Liver (tissue), 9 donors: Measurements from ENCODE around the gene GRIFIN. TPM values are rescaled to one million over a fixed set of nuclear protein-coding genes. Genes with fewer than 3 reads are reported as not detected.

ENCODE experiments used
- DNase-seq: peaks from one replicate; pipeline ENCODE4 v3.0.0-alpha.2; 2017; ENCODE audit warnings: low spot score
- H3K27ac ChIP-seq, 2 donors: one replicate each; pipeline ENCODE4 v1.7.0; 2013; ENCODE audit warnings: inconsistent platforms in 2 of 2, low read length in 2 of 2, control low read depth in 1 of 2, low read depth in 1 of 2, mild to moderate bottlenecking in 1 of 2
- H3K27me3 ChIP-seq, 4 donors: one replicate each; pipeline versions ENCODE4 v1.6.1 to v1.7.0; 2013; ENCODE audit warnings: low read length in 3 of 4, inconsistent platforms in 1 of 4, mild to moderate bottlenecking in 1 of 4, moderate library complexity in 1 of 4; ENCODE audit not compliant: control insufficient read depth in 4 of 4, insufficient read depth in 4 of 4
- H3K36me3 ChIP-seq, 4 donors: one replicate each; pipeline versions ENCODE4 v1.6.1 to v1.7.0; 2013; ENCODE audit warnings: low read length in 3 of 4, mild to moderate bottlenecking in 3 of 4, low read depth in 1 of 4, moderate library complexity in 1 of 4; ENCODE audit not compliant: control insufficient read depth in 4 of 4, insufficient read depth in 3 of 4
- H3K4me1 ChIP-seq, 4 donors: one replicate each; pipeline versions ENCODE4 v1.6.1 to v1.7.0; 2013; ENCODE audit warnings: low read length in 3 of 4, mild to moderate bottlenecking in 3 of 4, moderate library complexity in 1 of 4; ENCODE audit not compliant: control insufficient read depth in 4 of 4, insufficient read depth in 4 of 4
- H3K4me3 ChIP-seq, 3 donors: one replicate each; pipeline versions ENCODE4 v1.6.1 to v1.7.0; 2013; ENCODE audit warnings: low read length in 3 of 3, control low read depth in 1 of 3, low read depth in 1 of 3, mild to moderate bottlenecking in 1 of 3
- H3K9ac ChIP-seq, 2 donors: one replicate each; pipeline ENCODE4 v1.7.0; 2013; ENCODE audit warnings: low read length in 2 of 2, mild to moderate bottlenecking in 2 of 2, moderate library complexity in 2 of 2, control low read depth in 1 of 2, low read depth in 1 of 2
- H3K9me3 ChIP-seq, 4 donors: one replicate each; pipeline versions ENCODE4 v1.6.1 to v1.7.0; 2013; ENCODE audit warnings: low read length in 3 of 4; ENCODE audit not compliant: control insufficient read depth in 4 of 4
- ATF3 ChIP-seq: IDR thresholded peaks from 2 replicates; pipeline ENCODE4 v1.6.1; 2016; ENCODE audit warnings: antibody characterized with exemption
- CTCF ChIP-seq: fragments of 150-350 bp; IDR thresholded peaks from 2 replicates; pipeline ENCODE4 v1.5.1; 2017; ENCODE audit warnings: improper control_type of control experiment, low read depth, low read length; ENCODE audit not compliant: missing input control
- EGR1 ChIP-seq, 2 donors: IDR thresholded peaks; 2 replicates each; pipeline ENCODE4 v1.6.1; 2016 to 2018; ENCODE audit warnings: antibody characterized with exemption in 2 of 2, low read depth in 2 of 2
- FOXA1 ChIP-seq: IDR thresholded peaks from 2 replicates; pipeline ENCODE4 v1.6.1; 2016; ENCODE audit warnings: antibody characterized with exemption
- FOXA2 ChIP-seq: IDR thresholded peaks from 2 replicates; pipeline ENCODE4 v1.6.1; 2016; ENCODE audit warnings: antibody characterized with exemption
- GABPA ChIP-seq, 2 donors: IDR thresholded peaks in 1 of 2; conservative IDR thresholded peaks in 1 of 2; 2 replicates each; pipeline ENCODE4 v1.6.1; 2016; ENCODE audit warnings: antibody characterized with exemption in 2 of 2, mild to moderate bottlenecking in 1 of 2, moderate library complexity in 1 of 2
- HNF4A ChIP-seq, 2 donors: conservative IDR thresholded peaks; 2 replicates each; pipeline ENCODE4 v1.6.1; 2016; ENCODE audit warnings: antibody characterized with exemption in 2 of 2, mild to moderate bottlenecking in 2 of 2
- HNF4G ChIP-seq: IDR thresholded peaks from 2 replicates; pipeline ENCODE4 v1.6.1; 2016; ENCODE audit warnings: antibody characterized with exemption
- JUND ChIP-seq, 2 donors: IDR thresholded peaks; 2 replicates each; pipeline ENCODE4 v1.6.1; 2016; ENCODE audit warnings: antibody characterized with exemption in 2 of 2
- MAX ChIP-seq: IDR thresholded peaks from 2 replicates; pipeline ENCODE4 v1.6.1; 2016; ENCODE audit warnings: antibody characterized with exemption
- NR2F2 ChIP-seq: IDR thresholded peaks from 2 replicates; pipeline ENCODE4 v1.6.1; 2016; ENCODE audit warnings: antibody characterized with exemption
- RAD21 ChIP-seq, 2 donors: IDR thresholded peaks; 2 replicates each; pipeline ENCODE4 v1.6.1; 2016; ENCODE audit warnings: antibody characterized with exemption in 2 of 2, mild to moderate bottlenecking in 2 of 2
- REST ChIP-seq: IDR thresholded peaks from 2 replicates; pipeline ENCODE4 v1.6.1; 2016; ENCODE audit warnings: antibody characterized with exemption, mild to moderate bottlenecking
- RXRA ChIP-seq, 2 donors: IDR thresholded peaks; 2 replicates each; pipeline ENCODE4 v1.6.1; 2017 to 2018; ENCODE audit warnings: antibody characterized with exemption in 2 of 2, mild to moderate bottlenecking in 1 of 2
- SP1 ChIP-seq: IDR thresholded peaks from 2 replicates; pipeline ENCODE4 v1.6.1; 2018; ENCODE audit warnings: antibody characterized with exemption, mild to moderate bottlenecking
- TAF1 ChIP-seq: conservative IDR thresholded peaks from 2 replicates; pipeline ENCODE4 v1.6.1; 2016; ENCODE audit warnings: antibody characterized with exemption, mild to moderate bottlenecking
- YY1 ChIP-seq: IDR thresholded peaks from 2 replicates; pipeline ENCODE4 v1.6.1; 2016; ENCODE audit warnings: antibody characterized with exemption, mild to moderate bottlenecking
- ZBTB33 ChIP-seq: IDR thresholded peaks from 2 replicates; pipeline ENCODE4 v1.6.1; 2016; ENCODE audit warnings: antibody characterized with exemption
- WGBS: extraction: QIAGEN DNeasy Blood & Tissue Kit; methylation state at CpG from one replicate; pipeline ENCODE4 v1.1.7; 2013; 5-methylcytosine and 5-hydroxymethylcytosine counted together
- polyA plus RNA-seq, 2 donors: library from polyadenylated mRNA; stranded (reverse) in 1 of 2; unstranded in 1 of 2; fragments of 200-250 nt in 1 of 2; fragments of >200 nt in 1 of 2; fragmentation: Nextera tagmentation in 1 of 2; extraction: Ambion mirVana in 1 of 2; gene quantifications; one replicate each; pipeline versions ENCODE4 v1.2.1 to v1.2.3, GENCODE V29; 2013 to 2015
- total RNA-seq, 2 donors: library from RNA; depleted of rRNA; stranded (reverse); fragments of >200 nt; gene quantifications; one replicate each; pipeline ENCODE4 v1.2.3, GENCODE V29; 2014
- donor health status: healthy.
- donor health status: healthy.
- donor health status: healthy.
- donor health status: healthy.
- donor health status: healthy.

GRIFIN gene
- total and polyA plus RNA-seq, 4 donors = not detected

GRCh38 chr7:2507208-2507916 is 31.2 kb upstream of the GRIFIN start:
- H3K36me3 ChIP-seq = no peaks in the 10 kb centered on the region
- peaks cover 0 to 11% (median 3%) of the 10 kb centered on the region in 4 donors for H3K4me1 ChIP-seq
- H3K27me3 ChIP-seq = no peaks in the 10 kb centered on the region
- no peak overlapping the region for H3K4me3 ChIP-seq
- no peak overlapping the region for H3K27ac ChIP-seq
- 84% methylated on average over 26 of the region's 26 CpGs for WGBS
- H3K9me3 ChIP-seq = no peaks in the 10 kb centered on the region
- DNase-seq = no peak
- no peak for TF ChIP-seq RXRA (IDR thresholded peaks at IDR 0.05)
- no peak for TF ChIP-seq SP1
- no peak for TF ChIP-seq GABPA (IDR thresholded peaks at IDR 0.05 in 1 of 2, conservative IDR thresholded peaks at IDR 0.05 in 1 of 2)
- TF ChIP-seq MAX = no peak
- no peak for TF ChIP-seq HNF4G
- no peak for TF ChIP-seq ZBTB33
- no peak for TF ChIP-seq TAF1
- TF ChIP-seq EGR1 (IDR thresholded peaks at IDR 0.05; ENCODE audit: low read depth in 2 of 2) = no peak
- TF ChIP-seq ATF3 = no peak
- TF ChIP-seq JUND (IDR thresholded peaks at IDR 0.05) = no peak
- no peak for TF ChIP-seq REST
- no peak for TF ChIP-seq FOXA2
- no peak for TF ChIP-seq YY1
- no peak for TF ChIP-seq RAD21 (IDR thresholded peaks at IDR 0.05)
- no peak for TF ChIP-seq FOXA1
- no peak for TF ChIP-seq HNF4A (conservative IDR thresholded peaks at IDR 0.05)
- TF ChIP-seq CTCF = no peak
- TF ChIP-seq NR2F2 = no peak
- H3K9ac ChIP-seq = no peak overlapping the region
